Left forelimb (tissue), 1 donor: Measurements from ENCODE around the gene SLC39A5.
"Not testable (repeated sequence)": the region's sequence is repeated elsewhere in the genome, so short reads cannot be mapped to it uniquely, and the experiment has no call there.

ENCODE experiments used
- DNase-seq: peaks from one replicate; pipeline ENCODE4 v3.0.0-alpha.2; 2018; ENCODE audit warnings: low spot score

The SLC39A5 gene, protein sequence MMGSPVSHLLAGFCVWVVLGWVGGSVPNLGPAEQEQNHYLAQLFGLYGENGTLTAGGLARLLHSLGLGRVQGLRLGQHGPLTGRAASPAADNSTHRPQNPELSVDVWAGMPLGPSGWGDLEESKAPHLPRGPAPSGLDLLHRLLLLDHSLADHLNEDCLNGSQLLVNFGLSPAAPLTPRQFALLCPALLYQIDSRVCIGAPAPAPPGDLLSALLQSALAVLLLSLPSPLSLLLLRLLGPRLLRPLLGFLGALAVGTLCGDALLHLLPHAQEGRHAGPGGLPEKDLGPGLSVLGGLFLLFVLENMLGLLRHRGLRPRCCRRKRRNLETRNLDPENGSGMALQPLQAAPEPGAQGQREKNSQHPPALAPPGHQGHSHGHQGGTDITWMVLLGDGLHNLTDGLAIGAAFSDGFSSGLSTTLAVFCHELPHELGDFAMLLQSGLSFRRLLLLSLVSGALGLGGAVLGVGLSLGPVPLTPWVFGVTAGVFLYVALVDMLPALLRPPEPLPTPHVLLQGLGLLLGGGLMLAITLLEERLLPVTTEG

GRCh38 chr12:56229916-56230431, at the start of gene SLC39A5:
SLC39A5 (plus strand) TSS chr12:56230051; CDS start chr12:56231275, 1,224 bp downstream.
- DNase-seq = no peak

DNA sequence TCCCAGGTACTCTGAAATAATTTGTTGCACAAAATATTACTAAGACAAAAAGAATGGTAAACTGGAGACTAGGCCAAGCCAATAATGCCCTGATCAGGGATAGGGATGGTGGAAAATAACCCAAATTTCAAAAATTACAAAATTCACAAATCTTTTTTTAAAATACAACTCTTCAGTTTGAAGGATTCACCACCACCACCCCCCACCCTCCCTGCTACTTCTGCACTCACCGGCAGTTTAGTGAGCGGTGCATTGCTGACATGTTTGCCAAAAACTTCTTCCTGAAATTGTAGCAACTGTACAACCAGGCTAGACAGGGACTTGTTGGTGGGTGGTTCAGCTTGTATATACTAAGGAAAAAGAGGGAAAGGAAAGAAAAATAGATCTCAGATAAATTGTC, 42.9 kb upstream of the SLC39A5 start:
- no peak for DNase-seq

GRCh38 chr12:56188131-56188777, 41.6 kb upstream of the SLC39A5 start:
- no peak for DNase-seq

GRCh38 chr12:56188778-56189098, 41.1 kb upstream of the SLC39A5 start:
- no peak for DNase-seq

DNA sequence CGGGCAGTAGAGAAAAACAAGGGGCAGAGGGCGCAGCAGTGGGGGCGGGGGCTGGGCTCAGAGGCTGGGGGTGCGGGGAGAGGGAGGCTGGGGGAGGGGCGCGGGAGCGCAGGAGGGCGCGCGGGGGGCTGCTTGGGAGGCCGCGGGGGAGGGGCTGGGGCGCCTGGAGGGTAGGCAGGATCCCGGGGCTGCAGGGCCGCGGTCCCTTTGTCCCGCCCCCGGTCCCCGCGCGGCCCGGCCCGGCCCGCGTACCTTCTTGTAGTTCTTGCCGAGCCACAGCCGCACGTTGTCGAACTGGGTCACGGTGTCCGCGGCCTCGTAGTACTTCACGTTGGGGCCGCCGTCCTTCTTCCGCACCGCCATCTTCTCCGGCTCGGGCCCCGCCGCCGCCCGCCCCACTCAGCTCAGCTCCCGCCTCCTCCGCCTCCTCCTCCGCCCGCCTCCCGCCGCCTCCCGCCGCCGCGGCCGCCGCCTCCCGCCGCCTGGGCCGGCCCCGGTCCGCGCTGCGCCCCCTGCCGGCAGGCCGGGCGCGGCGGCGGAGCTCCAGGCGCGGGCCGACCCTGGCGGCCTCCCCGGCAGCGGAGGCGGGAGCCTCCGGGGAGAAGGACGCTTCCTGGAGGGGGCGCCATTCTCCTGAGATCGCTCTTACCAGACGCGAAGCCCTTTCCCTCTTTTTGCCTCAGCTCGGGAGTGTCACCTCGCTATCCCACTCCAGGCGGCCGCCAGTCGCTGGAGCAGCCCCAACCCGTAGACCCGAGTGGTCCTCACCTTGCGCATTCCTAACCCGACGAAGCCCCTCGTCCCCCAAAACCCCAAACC, 40.5 kb upstream of the SLC39A5 start, which contains the start of gene SMARCC2:
Gene SMARCC2 (minus strand): TSS at position 385 of the 819 bp plus-strand sequence. CDS start 22 bp downstream, at position 363.
- peak; percentile 92 for DNase-seq

DNA sequence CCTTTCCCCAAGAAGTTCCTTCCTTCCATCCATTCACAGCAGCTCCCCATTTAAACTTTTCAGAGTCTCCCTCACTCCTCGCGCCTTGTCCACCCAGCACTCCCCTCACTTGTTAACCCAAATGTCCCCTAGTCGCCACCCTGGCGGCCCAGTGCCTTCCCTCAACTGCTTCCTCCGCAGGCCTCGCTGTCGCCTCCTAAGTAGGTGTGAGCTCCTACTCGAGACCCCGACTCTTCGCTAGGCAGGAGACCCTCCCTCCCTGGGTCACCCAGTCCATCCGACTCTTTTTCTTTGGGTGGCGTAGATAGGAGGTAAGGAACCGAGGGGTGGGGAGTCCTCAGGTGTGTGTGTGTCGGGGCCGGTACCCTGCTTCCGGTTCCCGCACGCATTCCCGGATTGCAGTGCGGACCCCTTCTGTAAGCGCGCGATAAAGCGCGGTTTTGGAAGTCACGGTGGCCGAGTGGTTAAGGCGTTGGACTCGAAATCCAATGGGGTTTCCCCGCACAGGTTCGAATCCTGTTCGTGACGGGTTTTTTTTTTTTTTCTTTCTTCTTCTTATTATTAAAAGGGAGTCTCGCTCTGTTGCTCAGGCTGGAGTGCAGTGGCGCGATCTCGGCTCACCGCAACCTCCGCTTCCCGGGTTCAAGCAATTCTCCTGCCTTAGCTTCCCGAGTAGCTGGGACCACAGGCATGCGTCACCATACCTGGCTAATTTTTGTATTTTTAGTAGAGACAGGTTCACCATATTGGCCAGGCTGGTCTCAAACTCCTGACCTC, 39.7 kb upstream of the SLC39A5 start:
- DNase-seq = peak; percentile 95

GRCh38 chr12:56190695-56191155, 39.1 kb upstream of the SLC39A5 start:
- no peak for DNase-seq

- DNase-seq = no peak
Measured at GRCh38 chr12:56192582-56192981, 37.3 kb upstream of the SLC39A5 start.

DNA sequence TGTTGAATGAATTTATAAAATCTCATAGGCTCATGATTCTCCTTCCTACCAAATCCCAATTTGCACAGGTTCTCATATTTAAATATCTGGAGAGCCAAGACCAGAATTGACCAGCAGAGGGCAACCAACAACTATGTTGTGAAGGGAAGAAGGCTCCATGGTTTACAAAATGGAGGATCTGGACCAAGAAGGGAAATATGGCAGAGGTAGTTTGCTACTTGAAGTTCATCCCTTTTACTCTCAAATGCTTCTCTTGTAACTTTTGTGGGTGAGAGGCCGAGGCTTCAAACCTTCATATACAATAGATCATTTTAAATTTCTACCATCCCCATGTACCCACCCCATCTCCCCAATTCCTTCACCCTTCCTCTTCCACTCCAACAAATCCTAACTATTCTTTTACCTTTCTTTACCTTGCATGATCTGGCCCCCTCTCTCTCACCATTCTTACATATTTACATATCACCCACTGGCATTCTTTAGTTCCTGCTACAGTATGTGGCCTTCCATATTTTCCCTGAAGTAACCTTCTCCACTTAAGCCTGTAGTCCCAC, 36.7 kb upstream of the SLC39A5 start:
- no peak for DNase-seq

- not testable (repeated sequence) for DNase-seq
Measured at GRCh38 chr12:56196818-56197550, 32.9 kb upstream of the SLC39A5 start.

GRCh38 chr12:56197921-56198635, 31.8 kb upstream of the SLC39A5 start:
- no peak for DNase-seq

- no peak for DNase-seq
Measured at GRCh38 chr12:56198836-56199235, 31.0 kb upstream of the SLC39A5 start.

DNA sequence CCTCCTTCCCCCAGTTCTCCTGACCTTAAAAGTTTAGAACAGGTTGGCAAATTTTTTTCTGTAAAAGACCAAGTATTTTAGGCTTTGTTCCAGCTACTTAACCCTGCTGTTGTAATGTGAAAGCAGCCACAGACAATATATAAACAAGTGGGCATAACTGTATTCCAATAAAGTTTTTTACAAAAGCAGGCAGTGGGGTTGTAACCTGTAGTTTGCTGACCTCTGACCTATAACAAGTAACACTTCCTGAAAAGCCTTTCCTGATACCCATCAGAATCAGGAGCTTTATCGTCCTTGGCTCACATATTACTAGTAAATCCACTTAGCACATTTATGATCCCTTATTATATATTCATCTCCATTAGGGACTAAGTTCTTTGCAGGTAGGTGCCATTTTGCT, 27.5 kb upstream of the SLC39A5 start:
- no peak for DNase-seq

- DNase-seq = no peak
Measured at GRCh38 chr12:56202838-56203237, 27.0 kb upstream of the SLC39A5 start.

DNA sequence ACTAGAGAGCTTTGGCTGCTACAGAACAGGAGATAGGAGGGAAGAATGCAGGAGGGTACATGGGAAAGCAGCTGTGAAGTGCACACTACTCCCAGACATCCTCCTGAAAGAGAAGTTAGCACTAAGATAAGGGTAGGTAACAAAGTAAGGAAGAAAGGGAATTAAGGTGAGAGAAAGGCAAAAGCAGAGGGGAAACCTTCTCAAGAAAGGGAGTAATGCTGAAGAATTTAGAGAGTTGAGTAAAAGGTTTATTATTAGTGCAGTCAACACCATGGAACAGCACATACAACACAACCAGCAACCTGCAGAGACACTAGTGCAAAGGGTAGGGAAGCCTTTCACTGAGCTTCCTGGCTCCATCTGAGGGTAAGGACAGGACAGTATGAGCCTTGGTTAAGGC, 25.6 kb upstream of the SLC39A5 start:
- no peak for DNase-seq

GRCh38 chr12:56205445-56205844, 24.4 kb upstream of the SLC39A5 start:
- no peak for DNase-seq

DNA sequence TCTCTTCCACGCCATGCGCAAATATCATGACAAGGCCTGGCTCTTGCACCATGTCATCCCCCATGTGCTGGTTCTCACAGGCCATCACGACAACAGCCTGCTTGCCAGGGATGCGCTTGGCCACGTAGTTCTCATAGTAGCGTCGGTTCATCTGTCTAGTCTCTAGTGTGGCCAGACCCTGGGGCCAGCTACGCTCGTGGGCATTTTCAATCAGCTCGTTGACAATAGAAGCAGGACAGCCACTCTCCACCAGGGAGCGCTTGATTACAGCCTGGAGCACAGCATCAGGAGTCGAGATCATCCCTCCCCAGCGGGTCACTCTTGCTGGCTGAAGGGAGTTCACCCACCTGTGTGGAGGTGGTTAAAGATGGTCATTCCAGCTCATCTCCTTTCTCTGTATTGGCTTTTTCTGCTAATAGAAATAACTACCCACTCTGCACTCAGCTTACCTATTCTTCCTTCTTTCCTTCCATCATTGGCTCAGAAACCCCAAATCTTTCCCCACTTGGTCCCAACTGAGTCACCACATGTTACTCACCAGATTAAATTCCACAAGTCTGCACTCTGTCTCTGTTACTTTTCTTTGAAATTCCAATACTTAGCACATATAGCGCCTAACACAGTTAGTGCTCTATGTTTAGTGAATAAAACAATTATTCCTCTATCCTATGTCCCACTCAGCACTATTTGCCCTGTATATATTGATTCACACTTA, 23.2 kb upstream of the SLC39A5 start:
- DNase-seq = no peak

- no peak for DNase-seq
Measured at GRCh38 chr12:56208006-56208405, 21.8 kb upstream of the SLC39A5 start.

DNA sequence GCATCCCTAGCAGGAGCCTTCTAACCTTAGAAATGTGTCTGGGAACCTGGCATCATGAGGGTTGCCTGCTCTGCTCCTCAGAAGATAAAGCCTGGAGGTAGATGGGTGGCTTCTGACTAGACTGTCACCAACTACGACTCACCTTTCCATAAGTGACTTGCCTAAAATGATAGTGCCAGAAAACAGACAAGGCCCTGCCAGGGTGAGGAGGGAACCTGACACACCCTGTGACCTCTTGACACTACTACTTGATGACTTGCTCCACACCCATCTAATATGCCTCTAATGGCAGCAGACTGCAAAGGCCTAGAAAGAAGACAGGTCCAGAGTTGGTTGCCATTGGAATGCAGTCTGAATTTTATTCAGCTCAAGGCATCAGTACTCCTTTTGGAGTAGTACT, 17.5 kb upstream of the SLC39A5 start:
- DNase-seq = no peak
